Medulla oblongata (tissue), 1 donor: ENCODE measurements around the gene SLC41A3.
"Not testable (repeated sequence)": the region's sequence is repeated elsewhere in the genome, so short reads cannot be mapped to it uniquely, and the experiment has no call there.

Experiments
- DNase-seq: peaks from one replicate; pipeline ENCODE4 v3.0.0-alpha.2; 2015; ENCODE audit errors: extremely low spot score

The SLC41A3 gene

GRCh38 chr3:126053949-126054569 is 29.9 kb downstream of the SLC41A3 start:
- DNase-seq: no peak

- DNase-seq: no peak
These were observed 30.4 kb downstream of the SLC41A3 start for GRCh38 chr3:126053513-126053912.

- DNase-seq: no peak
These were observed 31.5 kb downstream of the SLC41A3 start for GRCh38 chr3:126052196-126053058.

GRCh38 chr3:126051741-126052140 is 32.2 kb downstream of the SLC41A3 start:
- no peak for DNase-seq

DNA sequence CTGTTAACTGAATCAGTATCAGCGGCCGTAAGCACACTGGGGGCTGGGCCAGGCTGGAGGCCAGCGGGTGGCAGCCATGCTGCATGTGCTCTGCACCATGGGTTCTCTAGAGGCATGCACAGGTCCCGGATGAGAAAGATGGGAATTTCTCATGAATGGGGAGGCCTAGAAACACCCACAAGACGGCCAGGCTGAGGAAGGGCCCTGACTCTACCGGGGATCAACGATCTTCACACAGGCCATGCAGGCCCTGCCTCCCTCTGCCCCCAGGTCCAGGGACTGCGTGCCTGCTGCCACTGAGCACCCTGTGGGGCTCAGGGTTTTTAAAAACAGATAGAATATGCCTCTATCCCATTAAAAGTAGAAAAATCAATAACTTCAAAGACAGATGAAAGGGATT is 32.7 kb downstream of the SLC41A3 start:
- no peak for DNase-seq

- no peak for DNase-seq
These were observed 33.3 kb downstream of the SLC41A3 start for GRCh38 chr3:126050626-126051025.

GRCh38 chr3:126050050-126050392 is 33.9 kb downstream of the SLC41A3 start:
- DNase-seq: no peak

GRCh38 chr3:126049289-126050049 is 34.5 kb downstream of the SLC41A3 start:
- DNase-seq: no peak

- no peak for DNase-seq
These were observed 43.5 kb downstream of the SLC41A3 start for GRCh38 chr3:126040386-126040785.

DNA sequence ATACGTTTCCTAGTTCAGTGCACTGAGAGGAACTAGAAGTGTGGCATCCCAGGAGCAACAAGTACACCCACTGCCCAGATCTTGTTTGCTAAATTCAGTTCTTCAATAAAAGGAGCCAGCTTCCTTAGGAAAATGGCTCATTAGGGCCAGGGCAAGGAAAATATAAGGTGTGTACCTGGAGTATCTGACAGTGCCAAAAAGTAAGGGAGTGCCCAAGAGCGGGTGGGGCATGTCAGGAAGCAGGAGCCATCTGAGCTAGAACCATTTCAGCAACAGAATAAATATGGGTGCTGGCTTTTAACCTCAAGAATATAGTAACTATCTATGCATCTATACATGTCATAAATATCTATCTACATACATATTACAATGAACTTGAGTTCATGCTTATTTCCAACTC is 44.1 kb downstream of the SLC41A3 start:
- no peak for DNase-seq

- DNase-seq: not testable (repeated sequence)
These were observed 45.1 kb downstream of the SLC41A3 start for GRCh38 chr3:126038791-126039190.

- DNase-seq: no peak
These were observed 47.8 kb downstream of the SLC41A3 start for GRCh38 chr3:126036056-126036549.

DNA sequence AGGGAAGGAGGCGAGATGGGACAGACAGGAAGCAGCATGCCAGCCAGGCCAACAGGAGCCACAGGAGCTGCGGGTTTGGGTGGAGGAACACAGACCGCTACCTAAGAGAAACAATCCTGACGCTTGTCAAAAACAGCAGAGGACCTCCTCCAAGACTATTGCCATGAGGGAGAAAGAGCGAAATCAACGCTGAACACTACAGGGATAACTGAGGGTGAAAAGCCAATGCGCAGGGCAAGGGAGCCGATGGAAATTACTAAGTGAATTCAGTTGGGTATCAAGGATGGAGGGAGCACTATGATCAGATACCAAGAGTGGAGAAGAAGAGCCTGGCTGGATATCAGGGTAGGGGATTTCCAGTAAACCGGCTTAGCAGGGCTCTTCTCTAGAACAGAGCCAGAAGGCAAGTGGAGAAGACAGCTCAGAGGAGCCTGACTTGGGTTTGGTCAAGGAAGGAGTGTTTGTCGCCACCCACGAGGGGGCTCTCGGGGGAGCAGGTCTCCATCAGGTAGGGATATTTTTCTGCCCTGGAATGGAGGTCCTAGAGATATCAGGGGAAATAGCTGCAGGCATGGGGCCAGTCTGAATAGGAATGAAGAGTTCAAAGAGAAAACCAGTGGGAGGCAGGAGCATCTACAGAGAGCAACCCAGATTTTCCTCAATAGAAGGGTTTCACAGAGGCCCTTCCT is 48.4 kb downstream of the SLC41A3 start:
- no peak for DNase-seq

DNA sequence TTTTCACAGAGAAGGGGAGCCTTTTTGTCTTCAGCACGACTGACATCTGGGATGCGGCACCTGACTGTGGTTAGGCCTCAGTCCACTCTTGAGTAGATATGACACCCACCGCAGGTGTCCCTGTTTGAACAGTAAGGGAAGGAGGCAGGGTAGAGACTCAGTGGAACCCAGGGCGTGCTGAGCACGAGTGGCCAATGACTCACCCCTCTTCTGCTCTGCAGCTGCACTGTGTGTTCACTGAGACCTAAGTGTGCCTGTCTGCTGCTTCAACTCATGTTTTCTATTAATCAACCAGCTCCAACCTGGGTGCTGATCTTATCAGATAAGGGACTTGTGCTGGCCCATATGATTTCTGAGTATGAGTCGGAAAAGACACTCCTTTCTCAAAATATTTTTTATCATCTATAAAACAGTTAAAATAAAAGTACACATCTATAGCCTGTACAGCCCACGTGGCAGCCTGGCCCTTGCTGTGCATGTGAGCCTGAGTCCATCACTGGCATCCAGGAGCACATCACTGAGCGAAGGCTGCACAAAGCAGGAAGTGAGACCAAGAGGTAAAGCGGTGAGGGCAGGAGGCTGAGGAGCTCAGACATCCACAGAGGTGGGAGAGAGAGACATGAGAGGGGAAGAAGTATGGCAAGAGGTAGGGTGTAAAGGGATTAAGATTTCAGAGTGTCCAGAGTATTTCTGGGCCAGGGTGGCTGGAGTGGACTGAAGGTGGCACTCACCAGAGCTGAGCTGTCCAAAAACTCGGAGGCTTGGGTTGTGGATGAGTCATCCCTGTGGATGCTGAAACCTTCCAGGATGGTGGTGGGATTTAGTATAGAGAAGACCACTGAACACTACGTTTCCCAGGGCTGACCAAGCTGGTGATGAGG is 49.2 kb downstream of the SLC41A3 start:
- DNase-seq: no peak

DNA sequence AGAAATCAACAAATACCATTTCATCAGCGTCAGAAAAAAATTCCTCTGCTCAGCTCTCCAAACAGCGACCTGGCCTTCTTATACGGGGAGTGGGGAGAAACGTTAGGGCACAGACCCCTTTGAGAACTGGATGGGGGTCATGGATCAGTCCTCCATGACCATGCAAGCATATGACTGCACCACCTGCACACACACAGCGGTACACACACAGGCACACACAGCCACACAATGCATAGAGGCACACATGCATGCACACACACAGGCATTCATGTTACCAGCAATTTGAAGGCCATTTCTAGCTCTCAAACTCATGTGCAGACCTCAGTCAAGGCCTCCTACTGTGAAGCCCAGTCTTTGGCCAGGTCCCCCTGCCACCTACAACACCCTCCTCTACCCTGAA is 50.2 kb downstream of the SLC41A3 start:
- DNase-seq: no peak

- DNase-seq: no peak
These were observed 50.7 kb downstream of the SLC41A3 start for GRCh38 chr3:126033051-126033745.

GRCh38 chr3:126031981-126032471 is 51.9 kb downstream of the SLC41A3 start:
- no peak for DNase-seq

- DNase-seq: no peak
These were observed 53.5 kb downstream of the SLC41A3 start for GRCh38 chr3:126030455-126030854.

DNA sequence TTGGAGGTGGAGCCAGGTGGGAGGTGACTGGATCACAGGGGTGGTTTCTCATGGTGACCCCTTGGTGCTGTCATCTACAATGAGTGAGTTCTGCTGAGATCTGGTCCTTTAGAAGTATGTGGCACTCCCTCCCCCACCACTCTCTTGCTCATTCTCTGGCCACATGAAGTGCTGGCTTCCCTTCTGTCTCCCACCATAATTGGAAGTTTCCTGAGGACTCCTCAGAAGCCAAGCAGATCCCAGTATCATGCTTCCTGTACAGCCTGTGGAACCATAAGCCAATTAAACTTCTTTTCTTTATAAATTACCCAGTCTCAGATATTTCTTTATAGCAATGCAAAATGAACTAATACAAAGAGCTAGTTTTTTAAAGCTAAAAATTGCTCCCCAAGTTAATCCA is 54.7 kb downstream of the SLC41A3 start:
- no peak for DNase-seq

- DNase-seq: no peak
These were observed 55.8 kb downstream of the SLC41A3 start for GRCh38 chr3:126028096-126028495.
